Fibroblast of lung (primary cell): Measurements from ENCODE around the gene DHX36.

ENCODE experiments used
- CTCF ChIP-seq, 2 donors: IDR thresholded peaks in 1 of 2; conservative IDR thresholded peaks in 1 of 2; 1 replicate in 1 of 2; 2 replicates in 1 of 2; pipeline ENCODE4 v1.5.1; 2011 to 2012; ENCODE audit warnings: low read length in 2 of 2, control low read depth in 1 of 2, inconsistent platforms in 1 of 2, low read depth in 1 of 2, mild to moderate bottlenecking in 1 of 2
- EZH2 ChIP-seq: IDR thresholded peaks from 2 replicates; pipeline ENCODE4 v1.5.1; 2012; ENCODE audit warnings: low read length, control low read depth, mild to moderate bottlenecking; ENCODE audit errors: missing control alignments

DNA sequence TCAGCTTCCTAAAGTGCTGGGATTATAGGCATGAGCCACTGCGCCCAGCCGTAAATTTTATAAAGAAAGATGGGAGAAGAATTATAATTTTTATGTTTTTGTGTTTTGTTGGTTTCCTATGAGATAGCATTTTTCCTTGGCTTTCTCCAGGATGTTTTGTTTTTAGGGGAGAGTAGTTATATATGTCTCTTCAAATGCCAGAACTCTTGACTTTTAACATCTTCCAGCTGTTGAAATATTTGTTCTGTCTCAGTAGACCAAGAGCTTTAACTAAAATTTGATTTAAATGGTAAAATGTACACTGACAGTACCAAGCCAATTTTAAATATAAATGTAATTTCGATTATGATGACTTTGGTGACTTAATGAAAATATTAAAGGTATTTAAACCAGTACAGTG lies 96.8 kb downstream of the DHX36 start:
- no peak for TF ChIP-seq CTCF (conservative IDR thresholded peaks at IDR 0.05 in 1 of 2, IDR thresholded peaks at IDR 0.05 in 1 of 2; ENCODE audit: low read depth in 1 of 2, low read length in 2 of 2)
- no peak for TF ChIP-seq EZH2
